Measurements from ENCODE around the gene ZNG1A.
A peak's percentile ranks its signal among the peaks of the same experiment; 100 is the strongest.
"Not testable (repeated sequence)": the region's sequence is repeated elsewhere in the genome, so short reads cannot be mapped to it uniquely, and the experiment has no call there.

ZNG1A gene

GRCh38 chr9:178970-179383 lies at the start of gene ZNG1A:
Gene ZNG1A (minus strand): TSS chr9:179056. CDS start chr9:178969, 87 bp downstream.
- peak within 1 kb of the TSS; percentile 66 for H3K4me3 ChIP-seq (ENCODE audit: low read depth, low read length)
- CTCF ChIA-PET, POLR2A ChIA-PET: not testable (repeated sequence)
- peak; percentile 1 for DNase-seq (ENCODE audit: low read depth, low spot score)

GRCh38 chr9:227860-228259 lies 49.0 kb upstream of the ZNG1A start:
- ChIA-PET POLR2A (no interaction called here), CTCF (no interaction called here)

GRCh38 chr9:224582-225520 lies 46.0 kb upstream of the ZNG1A start:
- H3K4me3 ChIP-seq (ENCODE audit: low read depth, low read length), result no peak overlapping the region
- CTCF ChIA-PET, result no interaction called here
- POLR2A ChIA-PET, result no interaction called here
- DNase-seq (ENCODE audit: low read depth, low spot score), result no peak
- TF ChIP-seq, protein P1, sequence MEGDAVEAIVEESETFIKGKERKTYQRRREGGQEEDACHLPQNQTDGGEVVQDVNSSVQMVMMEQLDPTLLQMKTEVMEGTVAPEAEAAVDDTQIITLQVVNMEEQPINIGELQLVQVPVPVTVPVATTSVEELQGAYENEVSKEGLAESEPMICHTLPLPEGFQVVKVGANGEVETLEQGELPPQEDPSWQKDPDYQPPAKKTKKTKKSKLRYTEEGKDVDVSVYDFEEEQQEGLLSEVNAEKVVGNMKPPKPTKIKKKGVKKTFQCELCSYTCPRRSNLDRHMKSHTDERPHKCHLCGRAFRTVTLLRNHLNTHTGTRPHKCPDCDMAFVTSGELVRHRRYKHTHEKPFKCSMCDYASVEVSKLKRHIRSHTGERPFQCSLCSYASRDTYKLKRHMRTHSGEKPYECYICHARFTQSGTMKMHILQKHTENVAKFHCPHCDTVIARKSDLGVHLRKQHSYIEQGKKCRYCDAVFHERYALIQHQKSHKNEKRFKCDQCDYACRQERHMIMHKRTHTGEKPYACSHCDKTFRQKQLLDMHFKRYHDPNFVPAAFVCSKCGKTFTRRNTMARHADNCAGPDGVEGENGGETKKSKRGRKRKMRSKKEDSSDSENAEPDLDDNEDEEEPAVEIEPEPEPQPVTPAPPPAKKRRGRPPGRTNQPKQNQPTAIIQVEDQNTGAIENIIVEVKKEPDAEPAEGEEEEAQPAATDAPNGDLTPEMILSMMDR (IDR thresholded peaks at IDR 0.05; ENCODE audit: insufficient read depth, low read length, missing control alignments), result no peak

More at GRCh38 chr9:227860-228259, 49.0 kb upstream of the ZNG1A start:
- TF ChIP-seq, protein P1 (IDR thresholded peaks at IDR 0.05; ENCODE audit: insufficient read depth, low read length, missing control alignments), result no peak
- DNase-seq (ENCODE audit: low read depth, low spot score), result no peak
- H3K4me3 ChIP-seq (ENCODE audit: low read depth, low read length), result no peak overlapping the region

GRCh38 chr9:224026-224425 lies 45.2 kb upstream of the ZNG1A start:
- TF ChIP-seq, protein P1 (IDR thresholded peaks at IDR 0.05; ENCODE audit: insufficient read depth, low read length, missing control alignments), result no peak
- CTCF ChIA-PET, result no interaction called here
- DNase-seq (ENCODE audit: low read depth, low spot score), result no peak
- H3K4me3 ChIP-seq (ENCODE audit: low read depth, low read length), result no peak overlapping the region
- POLR2A ChIA-PET, result no interaction called here

- CTCF ChIA-PET, result no interaction called here
- POLR2A ChIA-PET, result no interaction called here
These were observed 44.3 kb upstream of the ZNG1A start for GRCh38 chr9:223152-223551.

DNA sequence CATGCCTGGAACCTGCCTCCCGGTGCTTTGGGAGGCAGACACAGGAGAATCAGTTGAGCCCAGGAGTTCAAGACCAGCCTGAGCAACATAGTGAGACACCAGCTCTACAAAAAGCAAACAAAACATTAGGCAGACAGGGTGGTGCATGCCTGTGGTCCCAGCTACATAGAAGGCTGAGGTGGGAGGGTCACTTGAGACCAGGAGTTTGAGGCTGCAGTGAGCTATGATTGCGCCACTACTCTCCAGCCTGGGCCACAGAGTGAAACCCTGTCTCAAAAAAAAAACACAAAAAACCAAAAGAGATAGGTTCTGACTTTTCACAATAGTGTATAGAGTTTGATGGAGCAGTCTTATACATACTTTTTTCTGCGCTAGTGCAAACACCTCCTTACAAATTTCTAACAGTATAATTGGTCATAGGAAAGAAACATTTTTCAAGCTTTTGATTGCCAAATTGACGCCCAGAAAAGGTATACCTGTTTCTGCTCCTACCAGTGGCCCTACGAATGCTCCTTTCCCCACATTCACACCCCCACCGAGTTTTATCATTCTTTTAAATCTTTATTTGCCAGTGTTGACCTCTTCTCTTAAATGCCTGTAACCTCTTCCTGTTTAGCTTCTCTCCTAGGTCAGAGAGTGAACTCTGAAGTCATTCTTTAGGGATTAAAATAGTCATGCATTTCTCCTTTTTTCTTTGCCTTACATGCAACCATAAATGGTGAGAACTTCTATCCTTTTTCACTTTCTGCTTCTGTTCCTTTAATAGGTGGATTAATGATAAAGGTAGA lies 43.3 kb upstream of the ZNG1A start:
- POLR2A ChIA-PET, result no interaction called here
- DNase-seq (ENCODE audit: low read depth, low spot score), result no peak
- CTCF ChIA-PET, result no interaction called here
- H3K4me3 ChIP-seq (ENCODE audit: low read depth, low read length), result no peak overlapping the region
- TF ChIP-seq, protein P1 (IDR thresholded peaks at IDR 0.05; ENCODE audit: insufficient read depth, low read length, missing control alignments), result no peak

More at GRCh38 chr9:223152-223551, 44.3 kb upstream of the ZNG1A start:
- TF ChIP-seq, protein P1 (IDR thresholded peaks at IDR 0.05; ENCODE audit: insufficient read depth, low read length, missing control alignments), result no peak
- no peak for DNase-seq (ENCODE audit: low read depth, low spot score)
- no peak overlapping the region for H3K4me3 ChIP-seq (ENCODE audit: low read depth, low read length)
